GM23338 (cell line): Measurements from ENCODE around the gene S100A3. TPM values are rescaled to one million over a fixed set of nuclear protein-coding genes. Genes with fewer than 3 reads are reported as not detected.

Source experiments
- CREB1 ChIP-seq: fragments of 250-450 bp; sonication (Bioruptor Pico); IDR thresholded peaks from 2 replicates; pipeline ENCODE4 v1.5.0; 2020; ENCODE audit warnings: low read depth, mild to moderate bottlenecking, moderate library complexity
- EZH2 ChIP-seq: fragments of 200-600 bp; sonication (generic); IDR thresholded peaks from one replicate; pipeline ENCODE4 v1.8.0; 2017; ENCODE audit warnings: antibody characterized with exemption, mild to moderate bottlenecking, low read depth; ENCODE audit not compliant: unreplicated experiment
- EZH2phosphoT487 ChIP-seq: fragments of 200-600 bp; sonication (generic); IDR thresholded peaks from one replicate; pipeline ENCODE4 v1.8.1; 2018; ENCODE audit warnings: antibody characterized with exemption; ENCODE audit not compliant: unreplicated experiment
- JUNB ChIP-seq: IDR thresholded peaks from one replicate; pipeline ENCODE4 v1.6.1; 2016; ENCODE audit warnings: antibody characterized with exemption; ENCODE audit not compliant: unreplicated experiment
- NANOG ChIP-seq: IDR thresholded peaks from 2 replicates; pipeline ENCODE4 v1.6.1; 2016; ENCODE audit warnings: antibody characterized with exemption, borderline replicate concordance
- POLR2AphosphoS5 ChIP-seq: IDR thresholded peaks from 2 replicates; pipeline ENCODE4 v1.6.1; 2016; ENCODE audit warnings: antibody characterized with exemption, low read depth
- STAT1 ChIP-seq: IDR thresholded peaks from one replicate; pipeline ENCODE4 v1.6.1; 2016; ENCODE audit warnings: antibody characterized with exemption; ENCODE audit not compliant: unreplicated experiment
- polyA plus RNA-seq: library from polyadenylated mRNA; unstranded; fragments of >200 nt; fragmentation: Nextera tagmentation; extraction: Ambion mirVana; gene quantifications from 2 replicates; pipeline ENCODE4 v1.2.1, GENCODE V29; 2016
- total RNA-seq: library from RNA; depleted of rRNA; stranded (reverse); fragments of >200 nt; shearing (Covaris generic); gene quantifications from 2 replicates; pipeline ENCODE4 v1.2.3, GENCODE V29; 2014
- TF ChIP-seq, protein P1 (sequence below): fragments of 250-450 bp; sonication (Bioruptor Pico); IDR thresholded peaks from 2 replicates; pipeline ENCODE4 v1.5.0; 2020; ENCODE audit warnings: mild to moderate bottlenecking, moderate library complexity
- TF ChIP-seq, protein P2 (sequence below), 2 experiments: fragments of 200-600 bp in 1 of 2; sonication (generic) in 1 of 2; conservative IDR thresholded peaks; 2 replicates each; pipeline versions ENCODE4 v1.5.1 to v1.6.1; 2016 to 2017; ENCODE audit warnings: antibody characterized with exemption in 2 of 2, low read depth in 2 of 2, mild to moderate bottlenecking in 2 of 2, moderate library complexity in 1 of 2

The S100A3 gene
- total and polyA plus RNA-seq, 2 experiments from 2014 or later = not detected

DNA sequence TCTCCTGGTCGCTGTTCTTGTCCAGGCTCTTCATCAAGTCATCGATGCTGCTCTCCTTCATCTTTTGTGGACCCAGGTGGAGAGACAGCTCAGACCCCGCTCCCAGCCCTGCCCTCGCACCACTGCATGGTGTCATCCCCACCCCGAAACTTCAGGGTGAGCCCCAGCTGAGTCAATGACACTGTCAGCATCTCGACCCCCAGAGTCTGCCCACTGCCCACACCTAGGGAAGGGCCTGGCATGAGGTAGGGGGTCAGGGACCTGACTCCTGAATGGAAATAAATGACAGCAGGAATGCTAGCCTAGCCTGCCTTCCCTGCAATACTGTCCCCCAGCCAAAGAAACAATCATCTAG is 11.7 kb downstream of the S100A3 start (continued):
- TF ChIP-seq, protein P1, sequence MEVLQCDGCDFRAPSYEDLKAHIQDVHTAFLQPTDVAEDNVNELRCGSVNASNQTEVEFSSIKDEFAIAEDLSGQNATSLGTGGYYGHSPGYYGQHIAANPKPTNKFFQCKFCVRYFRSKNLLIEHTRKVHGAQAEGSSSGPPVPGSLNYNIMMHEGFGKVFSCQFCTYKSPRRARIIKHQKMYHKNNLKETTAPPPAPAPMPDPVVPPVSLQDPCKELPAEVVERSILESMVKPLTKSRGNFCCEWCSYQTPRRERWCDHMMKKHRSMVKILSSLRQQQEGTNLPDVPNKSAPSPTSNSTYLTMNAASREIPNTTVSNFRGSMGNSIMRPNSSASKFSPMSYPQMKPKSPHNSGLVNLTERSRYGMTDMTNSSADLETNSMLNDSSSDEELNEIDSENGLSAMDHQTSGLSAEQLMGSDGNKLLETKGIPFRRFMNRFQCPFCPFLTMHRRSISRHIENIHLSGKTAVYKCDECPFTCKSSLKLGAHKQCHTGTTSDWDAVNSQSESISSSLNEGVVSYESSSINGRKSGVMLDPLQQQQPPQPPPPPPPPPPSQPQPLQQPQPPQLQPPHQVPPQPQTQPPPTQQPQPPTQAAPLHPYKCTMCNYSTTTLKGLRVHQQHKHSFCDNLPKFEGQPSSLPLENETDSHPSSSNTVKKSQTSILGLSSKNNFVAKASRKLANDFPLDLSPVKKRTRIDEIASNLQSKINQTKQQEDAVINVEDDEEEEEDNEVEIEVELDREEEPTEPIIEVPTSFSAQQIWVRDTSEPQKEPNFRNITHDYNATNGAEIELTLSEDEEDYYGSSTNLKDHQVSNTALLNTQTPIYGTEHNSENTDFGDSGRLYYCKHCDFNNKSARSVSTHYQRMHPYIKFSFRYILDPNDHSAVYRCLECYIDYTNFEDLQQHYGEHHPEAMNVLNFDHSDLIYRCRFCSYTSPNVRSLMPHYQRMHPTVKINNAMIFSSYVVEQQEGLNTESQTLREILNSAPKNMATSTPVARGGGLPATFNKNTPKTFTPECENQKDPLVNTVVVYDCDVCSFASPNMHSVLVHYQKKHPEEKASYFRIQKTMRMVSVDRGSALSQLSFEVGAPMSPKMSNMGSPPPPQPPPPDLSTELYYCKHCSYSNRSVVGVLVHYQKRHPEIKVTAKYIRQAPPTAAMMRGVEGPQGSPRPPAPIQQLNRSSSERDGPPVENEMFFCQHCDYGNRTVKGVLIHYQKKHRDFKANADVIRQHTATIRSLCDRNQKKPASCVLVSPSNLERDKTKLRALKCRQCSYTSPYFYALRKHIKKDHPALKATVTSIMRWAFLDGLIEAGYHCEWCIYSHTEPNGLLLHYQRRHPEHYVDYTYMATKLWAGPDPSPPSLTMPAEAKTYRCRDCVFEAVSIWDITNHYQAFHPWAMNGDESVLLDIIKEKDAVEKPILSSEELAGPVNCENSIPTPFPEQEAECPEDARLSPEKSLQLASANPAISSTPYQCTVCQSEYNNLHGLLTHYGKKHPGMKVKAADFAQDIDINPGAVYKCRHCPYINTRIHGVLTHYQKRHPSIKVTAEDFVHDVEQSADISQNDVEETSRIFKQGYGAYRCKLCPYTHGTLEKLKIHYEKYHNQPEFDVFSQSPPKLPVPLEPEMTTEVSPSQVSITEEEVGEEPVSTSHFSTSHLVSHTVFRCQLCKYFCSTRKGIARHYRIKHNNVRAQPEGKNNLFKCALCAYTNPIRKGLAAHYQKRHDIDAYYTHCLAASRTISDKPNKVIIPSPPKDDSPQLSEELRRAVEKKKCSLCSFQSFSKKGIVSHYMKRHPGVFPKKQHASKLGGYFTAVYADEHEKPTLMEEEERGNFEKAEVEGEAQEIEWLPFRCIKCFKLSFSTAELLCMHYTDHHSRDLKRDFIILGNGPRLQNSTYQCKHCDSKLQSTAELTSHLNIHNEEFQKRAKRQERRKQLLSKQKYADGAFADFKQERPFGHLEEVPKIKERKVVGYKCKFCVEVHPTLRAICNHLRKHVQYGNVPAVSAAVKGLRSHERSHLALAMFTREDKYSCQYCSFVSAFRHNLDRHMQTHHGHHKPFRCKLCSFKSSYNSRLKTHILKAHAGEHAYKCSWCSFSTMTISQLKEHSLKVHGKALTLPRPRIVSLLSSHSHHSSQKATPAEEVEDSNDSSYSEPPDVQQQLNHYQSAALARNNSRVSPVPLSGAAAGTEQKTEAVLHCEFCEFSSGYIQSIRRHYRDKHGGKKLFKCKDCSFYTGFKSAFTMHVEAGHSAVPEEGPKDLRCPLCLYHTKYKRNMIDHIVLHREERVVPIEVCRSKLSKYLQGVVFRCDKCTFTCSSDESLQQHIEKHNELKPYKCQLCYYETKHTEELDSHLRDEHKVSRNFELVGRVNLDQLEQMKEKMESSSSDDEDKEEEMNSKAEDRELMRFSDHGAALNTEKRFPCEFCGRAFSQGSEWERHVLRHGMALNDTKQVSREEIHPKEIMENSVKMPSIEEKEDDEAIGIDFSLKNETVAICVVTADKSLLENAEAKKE = no peak
- TF ChIP-seq STAT1 = no peak
- TF ChIP-seq, protein P2, sequence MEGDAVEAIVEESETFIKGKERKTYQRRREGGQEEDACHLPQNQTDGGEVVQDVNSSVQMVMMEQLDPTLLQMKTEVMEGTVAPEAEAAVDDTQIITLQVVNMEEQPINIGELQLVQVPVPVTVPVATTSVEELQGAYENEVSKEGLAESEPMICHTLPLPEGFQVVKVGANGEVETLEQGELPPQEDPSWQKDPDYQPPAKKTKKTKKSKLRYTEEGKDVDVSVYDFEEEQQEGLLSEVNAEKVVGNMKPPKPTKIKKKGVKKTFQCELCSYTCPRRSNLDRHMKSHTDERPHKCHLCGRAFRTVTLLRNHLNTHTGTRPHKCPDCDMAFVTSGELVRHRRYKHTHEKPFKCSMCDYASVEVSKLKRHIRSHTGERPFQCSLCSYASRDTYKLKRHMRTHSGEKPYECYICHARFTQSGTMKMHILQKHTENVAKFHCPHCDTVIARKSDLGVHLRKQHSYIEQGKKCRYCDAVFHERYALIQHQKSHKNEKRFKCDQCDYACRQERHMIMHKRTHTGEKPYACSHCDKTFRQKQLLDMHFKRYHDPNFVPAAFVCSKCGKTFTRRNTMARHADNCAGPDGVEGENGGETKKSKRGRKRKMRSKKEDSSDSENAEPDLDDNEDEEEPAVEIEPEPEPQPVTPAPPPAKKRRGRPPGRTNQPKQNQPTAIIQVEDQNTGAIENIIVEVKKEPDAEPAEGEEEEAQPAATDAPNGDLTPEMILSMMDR (conservative IDR thresholded peaks at IDR 0.05; ENCODE audit: low read depth in 2 of 2) = no peak
- no peak for TF ChIP-seq NANOG
- TF ChIP-seq JUNB = no peak
- TF ChIP-seq EZH2 = no peak
- no peak for TF ChIP-seq EZH2phosphoT487
- TF ChIP-seq POLR2AphosphoS5 = no peak
- no peak for TF ChIP-seq CREB1
